PC-3 (cell line): Measurements from ENCODE around the gene TMEM184C.

Experiments
- EZH2 ChIP-seq: fragments of 300-600 bp; sonication (generic); IDR thresholded peaks from one replicate; pipeline ENCODE4 v1.6.1; 2017; ENCODE audit warnings: antibody characterized with exemption, mild to moderate bottlenecking, low read length; ENCODE audit not compliant: unreplicated experiment
- EZH2phosphoT487 ChIP-seq: fragments of 300-600 bp; sonication (generic); IDR thresholded peaks from 2 replicates; pipeline ENCODE4 v1.6.1; 2018; ENCODE audit warnings: mild to moderate bottlenecking, antibody characterized with exemption, low read length, borderline replicate concordance
- TF ChIP-seq, protein P1 (sequence below): fragments of 300-600 bp; sonication (generic); conservative IDR thresholded peaks from 2 replicates; pipeline ENCODE4 v1.5.1; 2017; ENCODE audit warnings: antibody characterized with exemption, low read depth, mild to moderate bottlenecking, low read length

- TF ChIP-seq EZH2phosphoT487 (no peak), EZH2 (no peak)
- TF ChIP-seq, protein P1, sequence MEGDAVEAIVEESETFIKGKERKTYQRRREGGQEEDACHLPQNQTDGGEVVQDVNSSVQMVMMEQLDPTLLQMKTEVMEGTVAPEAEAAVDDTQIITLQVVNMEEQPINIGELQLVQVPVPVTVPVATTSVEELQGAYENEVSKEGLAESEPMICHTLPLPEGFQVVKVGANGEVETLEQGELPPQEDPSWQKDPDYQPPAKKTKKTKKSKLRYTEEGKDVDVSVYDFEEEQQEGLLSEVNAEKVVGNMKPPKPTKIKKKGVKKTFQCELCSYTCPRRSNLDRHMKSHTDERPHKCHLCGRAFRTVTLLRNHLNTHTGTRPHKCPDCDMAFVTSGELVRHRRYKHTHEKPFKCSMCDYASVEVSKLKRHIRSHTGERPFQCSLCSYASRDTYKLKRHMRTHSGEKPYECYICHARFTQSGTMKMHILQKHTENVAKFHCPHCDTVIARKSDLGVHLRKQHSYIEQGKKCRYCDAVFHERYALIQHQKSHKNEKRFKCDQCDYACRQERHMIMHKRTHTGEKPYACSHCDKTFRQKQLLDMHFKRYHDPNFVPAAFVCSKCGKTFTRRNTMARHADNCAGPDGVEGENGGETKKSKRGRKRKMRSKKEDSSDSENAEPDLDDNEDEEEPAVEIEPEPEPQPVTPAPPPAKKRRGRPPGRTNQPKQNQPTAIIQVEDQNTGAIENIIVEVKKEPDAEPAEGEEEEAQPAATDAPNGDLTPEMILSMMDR, result no peak
Observed at GRCh38 chr4:147587041-147587440, 30.2 kb upstream of the TMEM184C start.
